HepG2 (cell line): Measurements from ENCODE around the gene CADM2. TPM values are rescaled to one million over a fixed set of nuclear protein-coding genes. Genes with fewer than 3 reads are reported as not detected.

Source experiments
- ATAC-seq: fragments of 200-7000 bp; cut with Tn5 transposase; 3 replicates; pipeline ENCODE4 v1.9.1; 2020; ENCODE audit warnings: mild to moderate bottlenecking, moderate library complexity
- BruUV-seq: library from RNA; stranded (reverse); fragments of 400-500 nt; replicated peaks from 2 replicates; lab custom pipeline; 2021; lab: Mats Ljungman, UMichigan
- CTCF ChIA-PET: fragments of 300-600 bp; formaldehyde crosslinking; extraction: SDS; loops from one replicate; lab custom pipeline; 2021; ENCODE audit warnings: low total read pairs, inconsistent platforms, low intra/inter-chr PET ratio; lab: Yijun Ruan, JAX
- POLR2A ChIA-PET: fragments of 350-600 bp; sonication (Branson Sonifier 250); formaldehyde crosslinking; loops from one replicate; lab custom pipeline; 2020; ENCODE audit warnings: antibody characterized with exemption, inconsistent platforms; lab: Yijun Ruan, JAX
- DNase-seq: peaks from one replicate; pipeline ENCODE4 v3.0.0-alpha.2; 2015; ENCODE audit warnings: low spot score
- FAIRE-seq: peaks from 3 replicates; lab custom pipeline; 2011; peaks lifted over from hg19 to GRCh38; lab: Jason Lieb, UNC
- H2AFZ ChIP-seq: one replicate; pipeline ENCODE4 v1.6.1; 2011; ENCODE audit warnings: low read length, inconsistent platforms
- H3K27ac ChIP-seq: fragments of 300-600 bp; 3 replicates; pipeline ENCODE4 v1.8.0; 2011; ENCODE audit warnings: mixed run types, mild to moderate bottlenecking, mixed read lengths, low read length, inconsistent platforms; ENCODE audit not compliant: insufficient read depth; ENCODE audit errors: extremely low read length
- H3K27me3 ChIP-seq, 2 experiments: fragments of 200-600 bp in 1 of 2; 2 replicates in 1 of 2; 3 replicates in 1 of 2; pipeline versions ENCODE4 v1.6.0 to v1.8.0; 2011; ENCODE audit warnings: low read length in 2 of 2, mild to moderate bottlenecking in 2 of 2, moderate library complexity in 2 of 2, inconsistent platforms in 1 of 2; ENCODE audit not compliant: insufficient read depth in 2 of 2, control insufficient read depth in 1 of 2
- H3K36me3 ChIP-seq, 2 experiments: fragments of 200-600 bp in 1 of 2; replicated peaks in 1 of 2; 2 replicates in 1 of 2; 3 replicates in 1 of 2; pipeline versions ENCODE4 v1.5.1 to v1.8.0; 2011; ENCODE audit warnings: low read length in 2 of 2, inconsistent platforms in 1 of 2; ENCODE audit not compliant: insufficient read depth in 2 of 2, control insufficient read depth in 1 of 2
- H3K4me1 ChIP-seq: 2 replicates; pipeline ENCODE4 v1.5.1; 2012; ENCODE audit warnings: low read length, inconsistent platforms; ENCODE audit not compliant: insufficient read depth
- H3K4me2 ChIP-seq: 2 replicates; pipeline ENCODE4 v1.6.0; 2011; ENCODE audit warnings: low read depth, low read length, inconsistent platforms
- H3K4me3 ChIP-seq, 3 experiments: fragments of 200-600 bp in 1 of 3; sonication (generic), shearing (Covaris generic) in 1 of 3; replicated peaks in 1 of 3; 2 replicates each; pipeline ENCODE4 v1.5.1; 2011 to 2016; ENCODE audit warnings: low read length in 3 of 3, inconsistent platforms in 2 of 3, low read depth in 2 of 3, mild to moderate bottlenecking in 2 of 3, control low read depth in 1 of 3, mixed read lengths in 1 of 3; ENCODE audit not compliant: insufficient read depth in 1 of 3
- H3K79me2 ChIP-seq: one replicate; pipeline ENCODE4 v1.6.1; 2011; ENCODE audit warnings: low read length, inconsistent platforms; ENCODE audit not compliant: insufficient read depth
- H3K9ac ChIP-seq: 2 replicates; pipeline ENCODE4 v1.6.0; 2011; ENCODE audit warnings: mild to moderate bottlenecking, low read depth, low read length, inconsistent platforms; ENCODE audit not compliant: insufficient read depth
- H3K9me3 ChIP-seq: 2 replicates; pipeline ENCODE4 v1.5.1; 2012; ENCODE audit warnings: mild to moderate bottlenecking, low read length
- H4K20me1 ChIP-seq: 2 replicates; pipeline ENCODE4 v1.6.0; 2011; ENCODE audit warnings: inconsistent platforms, mild to moderate bottlenecking, low read length, moderate library complexity; ENCODE audit not compliant: insufficient read depth
- CC2D1A ChIP-seq: sonication (generic); formaldehyde crosslinking; IDR thresholded peaks from 2 replicates; pipeline ENCODE4 v1.8.1; 2023; ENCODE audit warnings: mild to moderate bottlenecking, missing genetic modification reagents
- HNF1A ChIP-seq, 2 experiments: sonication (generic) in 1 of 2; formaldehyde crosslinking in 1 of 2; IDR thresholded peaks; 2 replicates each; pipeline versions ENCODE4 v1.4.0 to v1.6.1; 2016 to 2020; ENCODE audit warnings: borderline replicate concordance in 1 of 2, low read depth in 1 of 2, mild to moderate bottlenecking in 1 of 2, missing genetic modification reagents in 1 of 2
- IKZF5 ChIP-seq: IDR thresholded peaks from 2 replicates; pipeline ENCODE4 v1.6.1; 2018; ENCODE audit warnings: missing genetic modification reagents, mild to moderate bottlenecking, missing compliant biosample characterization
- JARID2 ChIP-seq: sonication (generic); formaldehyde crosslinking; IDR thresholded peaks from 2 replicates; pipeline ENCODE4 v1.8.1; 2023; ENCODE audit warnings: missing genetic modification reagents, inconsistent platforms; ENCODE audit not compliant: insufficient replicate concordance
- JUND ChIP-seq: sonication (generic); formaldehyde crosslinking; IDR thresholded peaks from 2 replicates; pipeline ENCODE4 v1.8.0; 2022; ENCODE audit warnings: mild to moderate bottlenecking, missing genetic modification reagents
- NFE2 ChIP-seq: sonication (generic); formaldehyde crosslinking; IDR thresholded peaks from 2 replicates; pipeline ENCODE4 v1.4.0; 2020; ENCODE audit warnings: missing genetic modification reagents
- SIN3A ChIP-seq: IDR thresholded peaks from 2 replicates; pipeline ENCODE4 v1.6.1; 2011; ENCODE audit warnings: low read depth, mild to moderate bottlenecking, control low read depth, low read length, borderline replicate concordance
- ZBTB2 ChIP-seq: sonication (generic); formaldehyde crosslinking; IDR thresholded peaks from 2 replicates; pipeline ENCODE4 v1.8.0; 2022; ENCODE audit warnings: low read depth, missing genetic modification reagents
- ZKSCAN5 ChIP-seq: sonication (generic); formaldehyde crosslinking; IDR thresholded peaks from 2 replicates; pipeline ENCODE4 v1.5.1; 2020; ENCODE audit warnings: mild to moderate bottlenecking, missing genetic modification reagents
- ZNF10 ChIP-seq: sonication (generic); formaldehyde crosslinking; IDR thresholded peaks from 2 replicates; pipeline ENCODE4 v1.4.0; 2020; ENCODE audit warnings: mild to moderate bottlenecking, low read depth, missing genetic modification reagents, borderline replicate concordance
- ZNF225 ChIP-seq: sonication (generic); formaldehyde crosslinking; IDR thresholded peaks from 2 replicates; pipeline ENCODE4 v1.4.0; 2020; ENCODE audit warnings: mild to moderate bottlenecking, missing genetic modification reagents
- ZNF83 ChIP-seq: sonication (generic); formaldehyde crosslinking; IDR thresholded peaks from 2 replicates; pipeline ENCODE4 v1.4.0; 2020; ENCODE audit warnings: missing genetic modification reagents, mild to moderate bottlenecking, borderline replicate concordance
- WGBS: methylation state at CpG from one replicate; pipeline ENCODE4 v1.1.6; 2017; ENCODE audit warnings: low lambda C conversion rate; 5-methylcytosine and 5-hydroxymethylcytosine counted together
- in situ Hi-C: cut with HindIII; loops from 2 replicates; pipeline ENCODE4 v1.10.0; 2017; ENCODE audit warnings: low pct_unique_long_range_greater_than_20kb; ENCODE audit not compliant: extremely low pct_ligation_motif_present
- intact Hi-C: fragments of 100-400 bp; cut with micrococcal nuclease; formaldehyde crosslinking; loops from one replicate; pipeline ENCODE4 v1.10.0; 2022; ENCODE audit not compliant: unreplicated experiment
- polyA plus RNA-seq, 8 experiments: library from polyadenylated mRNA; depleted of rRNA in 3 of 8; stranded (reverse) in 7 of 8; unstranded in 1 of 8; fragments of >200 nt; fragmentation: Illumina TruSeq in 4 of 8; extraction: Trizol in 4 of 8; gene quantifications; 2 replicates each; pipeline versions ENCODE4 v1.2.1 to v1.2.3, GENCODE V29; 2011 to 2016; ENCODE audit warnings: low read depth in 4 of 8, missing spikeins in 1 of 8, mixed read lengths in 1 of 8; ENCODE audit not compliant: insufficient read depth in 1 of 8
- total RNA-seq, 5 experiments: library from RNA; depleted of rRNA; stranded (reverse); fragments of >200 nt; fragmentation: Illumina TruSeq; extraction: Trizol; gene quantifications; 2 replicates each; pipeline ENCODE4 v1.2.3, GENCODE V29; 2016; ENCODE audit warnings: low read depth in 1 of 5
- TF ChIP-seq, protein P1 (sequence below): sonication (generic); formaldehyde crosslinking; IDR thresholded peaks from 2 replicates; pipeline ENCODE4 v1.5.1; 2020; ENCODE audit warnings: missing genetic modification reagents, mild to moderate bottlenecking, borderline replicate concordance
- TF ChIP-seq, protein P2 (sequence below): sonication (generic); formaldehyde crosslinking; IDR thresholded peaks from 2 replicates; pipeline ENCODE4 v1.5.0; 2020; ENCODE audit warnings: missing genetic modification reagents, mild to moderate bottlenecking, borderline replicate concordance

The CADM2 gene
- total and polyA plus RNA-seq, 2 of the 13 experiments (the other 11 are each of a cell fraction or from before 2014, with no cell fraction given): not detected

GRCh38 chr3:85533586-85533985 lies 574.8 kb downstream of the CADM2 start (continued):
- TF ChIP-seq, protein P1, sequence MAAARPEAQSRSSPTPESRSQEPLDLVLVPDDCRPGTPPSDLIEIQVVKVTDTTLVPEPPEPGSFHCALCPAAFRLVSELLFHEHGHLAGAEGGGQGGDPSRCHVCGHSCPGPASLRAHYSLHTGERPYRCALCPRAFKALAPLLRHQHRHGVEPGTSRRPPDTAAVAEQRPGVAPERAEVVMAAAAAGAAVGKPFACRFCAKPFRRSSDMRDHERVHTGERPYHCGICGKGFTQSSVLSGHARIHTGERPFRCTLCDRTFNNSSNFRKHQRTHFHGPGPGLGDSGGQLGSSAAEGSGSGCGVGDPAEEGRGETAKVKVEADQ (CRISPR knock-in tag): no peak
- no peak for TF ChIP-seq ZNF225 (CRISPR knock-in tag)
- no peak for TF ChIP-seq ZNF10 (CRISPR knock-in tag)
- no peak for TF ChIP-seq CC2D1A (CRISPR knock-in tag)
- no peak for TF ChIP-seq JUND (CRISPR knock-in tag)
- TF ChIP-seq, all 625 proteins: peak for 0

DNA sequence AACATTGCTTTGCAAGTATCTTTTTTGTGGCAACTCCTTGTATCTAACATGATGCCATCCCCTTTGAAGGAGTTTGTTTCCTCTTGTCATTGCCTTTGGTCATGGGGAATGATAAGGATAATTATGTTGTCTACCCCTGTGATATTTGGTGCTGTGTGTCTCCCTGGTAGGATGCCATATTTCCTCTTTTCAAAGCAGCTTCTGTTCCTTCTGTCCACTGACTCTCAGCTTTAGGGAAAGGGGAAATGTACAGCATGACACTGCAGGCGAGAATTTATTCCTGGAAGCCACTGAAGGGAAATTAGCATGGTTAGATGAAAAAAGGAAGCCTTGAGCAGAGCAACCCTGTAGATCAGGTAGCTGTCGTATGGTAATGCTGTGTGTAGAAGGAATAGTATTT lies 576.7 kb downstream of the CADM2 start:
- Histone ChIP-seq H3K4me1 (no peaks in the 10 kb centered on the region), H3K9ac (no peak overlapping the region), H2AFZ (no peak overlapping the region), H3K79me2 (no peaks in the 10 kb centered on the region), H3K36me3 (no peaks in the 10 kb centered on the region), H3K27ac (no peak overlapping the region), H4K20me1 (no peaks in the 10 kb centered on the region), H3K4me3 (no peak overlapping the region), H3K4me2 (no peak overlapping the region), H3K27me3 (no peaks in the 10 kb centered on the region), H3K9me3 (no peaks in the 10 kb centered on the region)
- no peak for DNase-seq
- no peak for ATAC-seq
- WGBS: 0% methylated on average over 2 of the region's 2 CpGs
- no peak for FAIRE-seq
- CTCF ChIA-PET: no interaction called here
- no TSS peak for BruUV-seq
- POLR2A ChIA-PET: no interaction called here
- intact Hi-C loops: no loop called here
- in situ Hi-C loops: no loop called here
- no peak for TF ChIP-seq ZNF83 (CRISPR knock-in tag)
- TF ChIP-seq NFE2: no peak
- no peak for TF ChIP-seq ZBTB2 (CRISPR knock-in tag)
- no peak for TF ChIP-seq ZKSCAN5 (CRISPR knock-in tag)
- no peak for TF ChIP-seq JARID2 (CRISPR knock-in tag)
- TF ChIP-seq SIN3A: no peak
- no peak for TF ChIP-seq HNF1A (IDR thresholded peaks at IDR 0.05; ENCODE audit: low read depth)
- TF ChIP-seq HNF1A (CRISPR knock-in tag; IDR thresholded peaks at IDR 0.05; ENCODE audit: borderline replicate concordance): no peak
- TF ChIP-seq, protein P2, sequence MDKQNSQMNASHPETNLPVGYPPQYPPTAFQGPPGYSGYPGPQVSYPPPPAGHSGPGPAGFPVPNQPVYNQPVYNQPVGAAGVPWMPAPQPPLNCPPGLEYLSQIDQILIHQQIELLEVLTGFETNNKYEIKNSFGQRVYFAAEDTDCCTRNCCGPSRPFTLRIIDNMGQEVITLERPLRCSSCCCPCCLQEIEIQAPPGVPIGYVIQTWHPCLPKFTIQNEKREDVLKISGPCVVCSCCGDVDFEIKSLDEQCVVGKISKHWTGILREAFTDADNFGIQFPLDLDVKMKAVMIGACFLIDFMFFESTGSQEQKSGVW (CRISPR knock-in tag): no peak
- no peak for TF ChIP-seq IKZF5 (CRISPR knock-in tag)
